Mucosa of stomach (tissue), 1 donor: ENCODE measurements around the gene PPIB.
"Not testable (repeated sequence)": the region's sequence is repeated elsewhere in the genome, so short reads cannot be mapped to it uniquely, and the experiment has no call there.

Source experiments
- H3K27me3 ChIP-seq: one replicate; pipeline ENCODE4 v1.7.0; 2013; ENCODE audit warnings: mild to moderate bottlenecking, low read length; ENCODE audit not compliant: control insufficient read depth, insufficient read depth
- H3K36me3 ChIP-seq: one replicate; pipeline ENCODE4 v1.7.0; 2013; ENCODE audit warnings: low read length; ENCODE audit not compliant: control insufficient read depth, insufficient read depth
- H3K4me1 ChIP-seq: one replicate; pipeline ENCODE4 v1.7.0; 2013; ENCODE audit warnings: mild to moderate bottlenecking, low read length; ENCODE audit not compliant: control insufficient read depth, insufficient read depth
- H3K4me3 ChIP-seq: one replicate; pipeline ENCODE4 v1.7.0; 2013; ENCODE audit warnings: low read length
- H3K9ac ChIP-seq: one replicate; pipeline ENCODE4 v1.7.0; 2013; ENCODE audit warnings: mild to moderate bottlenecking, low read length, moderate library complexity
- H3K9me3 ChIP-seq: one replicate; pipeline ENCODE4 v1.7.0; 2013; ENCODE audit warnings: mild to moderate bottlenecking, low read length, moderate library complexity; ENCODE audit not compliant: control insufficient read depth
- donor health status: Pancreatic carcinoma.

PPIB gene

DNA sequence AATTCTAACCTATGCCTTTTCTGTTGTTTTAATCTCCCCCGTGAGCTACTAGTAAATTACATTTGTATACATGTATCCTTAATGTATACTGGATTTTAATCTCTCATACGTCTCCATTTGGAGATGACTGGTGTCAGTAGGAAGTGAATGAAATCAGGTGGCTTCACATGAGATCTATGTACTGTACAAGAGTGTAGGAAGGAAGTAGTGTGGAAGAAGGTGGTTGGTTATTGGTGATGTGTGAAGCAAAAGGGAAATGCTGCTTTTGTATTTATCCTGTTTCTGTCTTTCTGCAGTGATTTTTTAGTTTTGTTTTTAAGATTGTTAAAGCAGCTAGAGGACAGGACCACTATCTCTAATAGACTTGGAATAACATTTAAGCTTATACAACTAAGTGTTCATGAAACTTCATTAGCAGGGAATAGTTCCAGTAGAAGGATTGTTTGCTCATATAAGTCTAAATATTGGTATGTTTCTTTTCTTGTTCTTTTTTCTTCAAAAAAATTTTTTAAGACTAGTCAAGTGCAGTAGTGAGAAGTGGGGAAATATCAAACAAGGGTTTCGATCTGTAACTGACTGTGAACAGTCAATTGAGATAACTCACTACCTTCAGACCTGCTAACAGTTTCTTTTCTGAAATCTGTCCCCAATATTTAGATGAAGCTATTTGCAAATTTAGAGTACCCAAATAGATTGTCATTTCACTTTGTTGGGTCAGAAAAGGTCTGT, 51.7 kb downstream of the PPIB start:
- Histone ChIP-seq H3K36me3 (peaks cover 8% of the 10 kb centered on the region), H3K9me3 (no peaks in the 10 kb centered on the region), H3K27me3 (no peaks in the 10 kb centered on the region), H3K4me1 (peaks cover 16% of the 10 kb centered on the region), H3K9ac (no peak overlapping the region), H3K4me3 (no peak overlapping the region)

DNA sequence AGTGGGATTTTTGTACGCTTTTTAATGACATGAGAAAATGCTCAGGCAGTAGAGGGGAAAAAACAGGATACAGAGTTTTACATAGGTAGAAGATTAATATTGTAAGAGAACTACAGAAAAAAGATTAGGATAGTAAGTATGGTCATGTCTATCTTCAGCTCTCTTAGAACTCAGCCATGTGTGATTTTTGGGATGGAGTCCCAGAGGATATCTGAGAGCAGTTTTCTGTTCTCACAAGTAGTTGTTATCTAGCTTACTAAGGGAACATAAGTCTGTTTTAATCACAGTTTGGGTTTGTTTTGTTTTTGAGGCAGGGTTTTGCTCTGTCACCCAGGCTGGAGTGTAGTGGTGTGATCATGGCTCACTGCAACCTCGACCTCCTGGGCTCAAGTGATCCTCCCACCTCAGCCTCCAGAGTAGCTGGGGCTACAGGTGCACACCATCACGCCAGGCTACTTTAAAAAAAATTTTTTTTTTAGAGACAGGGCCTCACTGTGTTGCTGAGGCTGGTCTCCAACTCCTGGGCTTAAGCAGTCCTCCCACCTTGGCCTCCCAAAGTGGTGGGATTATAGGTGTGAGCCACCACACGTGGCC, 52.6 kb downstream of the PPIB start:
- not testable (repeated sequence) for H3K9me3 ChIP-seq, H3K36me3 ChIP-seq, H3K27me3 ChIP-seq, H3K9ac ChIP-seq, H3K4me3 ChIP-seq
- H3K4me1 ChIP-seq, result peaks cover 16% of the 10 kb centered on the region

DNA sequence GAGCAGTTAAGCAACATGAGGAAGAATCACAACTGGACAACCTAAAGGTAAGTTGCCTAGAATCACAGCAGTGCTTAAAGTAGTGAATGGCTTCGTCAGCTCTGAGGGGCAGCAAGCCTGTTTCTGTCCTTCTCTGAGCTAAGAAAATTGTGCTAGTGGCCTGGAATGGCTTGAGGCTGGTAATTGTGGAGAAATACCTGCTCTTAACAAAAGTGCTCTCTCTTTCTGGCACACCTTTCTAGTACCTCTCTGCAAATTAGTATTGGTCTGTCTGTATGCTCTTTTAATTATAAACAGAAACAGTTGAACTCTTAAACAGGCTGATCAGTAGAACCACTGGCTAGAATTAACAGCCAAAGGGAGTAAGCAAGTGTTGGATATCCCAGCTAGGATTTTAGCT, 55.5 kb downstream of the PPIB start:
- H3K4me1 ChIP-seq, result peaks cover 12% of the 10 kb centered on the region
- no peak overlapping the region for H3K9ac ChIP-seq

More for the DNA sequence above, 55.5 kb downstream of the PPIB start:
- Histone ChIP-seq H3K9me3 (no peaks in the 10 kb centered on the region), H3K4me3 (no peak overlapping the region), H3K27me3 (no peaks in the 10 kb centered on the region), H3K36me3 (no peaks in the 10 kb centered on the region)
